ENCODE data around the gene ARID3A.

DNA sequence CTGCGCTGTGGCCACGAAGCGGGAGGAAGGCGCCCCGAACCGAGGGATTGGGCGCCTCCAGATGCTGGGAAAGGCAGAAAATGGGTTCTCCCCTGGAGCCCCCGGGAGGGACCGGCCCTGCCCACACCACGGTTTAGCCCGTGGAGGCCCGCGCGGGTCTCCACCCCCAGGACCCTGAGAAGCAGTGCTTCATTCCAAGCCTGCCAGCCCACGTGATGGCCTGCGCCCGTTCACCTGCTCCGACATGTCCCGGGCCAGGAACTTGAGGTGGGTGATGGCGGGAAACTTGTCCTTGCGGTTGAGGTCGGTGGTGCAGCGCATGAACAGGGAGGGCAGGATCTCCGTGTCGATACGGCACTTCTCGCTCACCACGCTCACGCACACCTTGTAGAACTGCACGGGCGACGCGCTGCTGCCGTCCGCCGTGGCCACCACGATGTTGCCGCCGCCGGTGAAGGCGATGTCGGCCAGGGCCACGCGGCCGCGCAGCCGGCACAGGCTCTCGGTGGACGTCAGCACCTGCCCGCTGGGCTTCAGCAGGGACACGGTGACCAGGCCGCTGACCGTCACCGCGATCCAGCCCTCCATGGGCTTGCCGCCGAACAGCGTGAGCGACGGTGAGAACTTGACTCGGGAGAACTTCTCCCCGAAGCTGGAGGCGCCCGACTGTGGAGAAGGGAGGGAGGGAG, 40.2 kb upstream of the ARID3A start:
- TF ChIP-seq CTCF (IDR thresholded peaks at IDR 0.05) (no peak), POLR2A (IDR thresholded peaks at IDR 0.05) (no peak)

All from Peyer's patch (tissue), 4 donors.